Stimulated activated CD4-positive, alpha-beta T cell treated with anti-CD3 and anti-CD28 coated beads, TNF-alpha, amount 100 ng/mL, for 1 hour (primary cell): ENCODE data around the gene GALNT13.

Source experiments
- DNase-seq, 3 donors: peaks; one replicate each; pipeline ENCODE4 v3.0.0-alpha.2; 2020; ENCODE audit warnings: low read depth in 3 of 3, low spot score in 1 of 3

GALNT13 gene

DNA sequence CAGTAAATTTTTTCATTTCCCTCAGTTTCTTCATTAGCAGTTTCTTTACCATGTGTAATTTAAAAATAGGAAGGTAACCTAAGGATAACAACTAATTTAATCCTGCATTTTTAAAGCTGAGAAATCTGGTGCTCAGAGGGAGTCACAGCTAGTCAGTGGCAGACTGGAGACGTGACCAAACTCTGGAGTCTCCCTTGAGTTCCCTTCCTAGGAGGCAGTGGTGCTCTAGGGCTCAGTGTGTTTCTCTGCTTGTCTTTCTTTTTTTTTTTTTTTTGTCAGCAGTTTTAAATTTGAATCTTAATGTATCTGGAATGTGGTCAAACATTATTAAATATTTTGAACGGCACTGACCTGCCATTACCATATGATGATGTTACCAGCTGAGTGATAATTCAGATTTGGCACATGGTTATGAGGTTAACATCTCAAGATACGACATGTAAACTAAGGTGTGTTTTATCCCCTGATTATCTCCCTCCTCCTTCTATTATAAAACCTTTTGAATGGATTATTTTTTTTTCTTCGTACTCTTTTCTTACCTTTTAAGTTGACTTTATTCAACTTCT is 226.2 kb downstream of the GALNT13 start:
- no peak for DNase-seq

DNA sequence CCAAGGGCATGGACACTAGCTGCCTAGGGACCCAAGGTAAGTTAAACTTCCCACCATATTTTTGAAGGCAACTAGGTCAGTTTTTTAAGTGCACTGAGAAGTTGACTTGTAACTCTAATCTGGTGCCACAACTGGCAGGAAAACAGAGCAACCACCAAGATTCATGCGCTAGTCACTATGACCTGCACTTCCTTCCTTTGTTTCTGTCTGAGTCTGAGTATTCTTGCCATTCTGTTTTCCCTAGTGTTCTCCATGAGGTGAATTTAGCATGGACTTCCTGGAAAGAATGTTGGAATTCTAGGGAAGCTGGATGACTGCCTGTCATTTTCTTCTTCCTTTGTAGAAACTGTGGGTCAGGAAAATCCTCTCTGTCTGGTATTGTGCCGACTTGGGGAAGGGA is 249.0 kb downstream of the GALNT13 start:
- DNase-seq, result no peak

DNA sequence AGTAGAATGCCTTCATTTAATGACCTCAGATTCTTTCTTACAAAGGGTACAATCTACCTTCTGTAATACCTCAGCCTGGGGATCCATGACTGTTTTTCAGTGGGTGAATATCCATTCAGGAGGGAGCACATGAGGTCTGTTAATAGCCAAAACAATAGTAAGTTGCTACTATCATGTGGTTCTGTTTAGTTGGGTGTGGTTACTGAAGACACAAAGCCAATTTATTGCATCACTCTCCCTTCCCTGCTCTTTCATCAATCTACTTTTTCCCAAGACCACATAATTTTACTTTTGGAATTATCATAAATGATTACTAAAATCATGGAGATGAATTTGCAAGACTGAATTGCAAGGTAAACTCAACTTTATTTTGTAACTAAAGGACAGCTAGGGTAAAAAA is 254.2 kb downstream of the GALNT13 start:
- no peak for DNase-seq

DNA sequence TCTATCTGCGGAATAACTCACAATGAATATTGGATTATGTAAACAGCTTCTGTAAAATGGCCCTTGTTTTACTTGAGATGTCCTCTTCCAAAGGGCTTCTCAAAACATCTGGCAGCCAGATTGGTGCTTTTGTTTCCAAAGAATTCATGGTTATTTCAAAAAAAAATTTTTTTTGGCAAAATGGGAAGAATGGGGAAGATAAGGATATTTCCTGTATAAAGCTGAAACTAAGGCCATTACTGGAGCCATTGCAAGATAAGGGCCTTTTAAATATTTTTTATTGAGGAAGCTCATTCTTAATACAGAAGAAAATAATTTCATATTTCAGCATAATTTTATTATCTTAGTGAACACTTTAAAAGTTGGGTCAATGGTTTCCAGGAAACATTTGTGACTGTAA is 259.1 kb downstream of the GALNT13 start:
- DNase-seq, result no peak

DNA sequence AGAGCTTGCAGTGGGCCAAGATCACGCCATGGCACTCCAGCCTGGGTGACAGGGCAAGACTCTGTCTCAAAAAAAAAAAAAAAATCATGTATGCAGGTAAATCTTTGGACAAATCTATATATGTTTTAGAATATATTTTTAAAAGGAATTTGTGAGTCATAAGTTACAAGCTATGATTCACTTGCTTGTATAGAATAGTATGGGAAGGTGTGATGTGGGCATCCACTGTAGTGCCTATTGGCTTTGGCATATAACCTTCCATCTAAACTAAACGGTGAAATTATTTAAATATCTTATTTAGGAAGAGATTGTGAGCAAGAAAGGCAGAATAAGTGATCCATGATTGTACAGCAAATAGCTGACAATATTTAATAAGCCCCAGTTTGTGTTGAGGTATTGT is 261.1 kb downstream of the GALNT13 start:
- DNase-seq, result no peak

DNA sequence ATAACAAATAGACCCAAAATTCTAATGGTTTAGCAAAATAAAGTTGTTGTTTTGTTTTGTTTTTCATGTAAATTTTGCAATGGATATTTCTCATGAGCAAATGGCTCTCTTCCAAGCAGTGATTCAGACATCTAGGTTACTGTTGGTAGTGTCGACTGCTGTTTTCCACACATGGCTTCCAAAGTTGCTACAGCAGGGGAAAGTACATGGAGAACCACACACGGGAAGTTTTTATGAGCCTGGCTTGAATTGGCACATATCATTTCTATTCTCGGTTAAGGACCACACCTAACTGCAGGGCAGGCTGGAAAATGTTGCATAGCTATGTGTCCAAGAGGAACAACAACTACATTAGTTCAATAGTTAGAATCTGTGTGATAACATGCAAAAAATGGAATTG is 262.1 kb downstream of the GALNT13 start:
- no peak for DNase-seq

DNA sequence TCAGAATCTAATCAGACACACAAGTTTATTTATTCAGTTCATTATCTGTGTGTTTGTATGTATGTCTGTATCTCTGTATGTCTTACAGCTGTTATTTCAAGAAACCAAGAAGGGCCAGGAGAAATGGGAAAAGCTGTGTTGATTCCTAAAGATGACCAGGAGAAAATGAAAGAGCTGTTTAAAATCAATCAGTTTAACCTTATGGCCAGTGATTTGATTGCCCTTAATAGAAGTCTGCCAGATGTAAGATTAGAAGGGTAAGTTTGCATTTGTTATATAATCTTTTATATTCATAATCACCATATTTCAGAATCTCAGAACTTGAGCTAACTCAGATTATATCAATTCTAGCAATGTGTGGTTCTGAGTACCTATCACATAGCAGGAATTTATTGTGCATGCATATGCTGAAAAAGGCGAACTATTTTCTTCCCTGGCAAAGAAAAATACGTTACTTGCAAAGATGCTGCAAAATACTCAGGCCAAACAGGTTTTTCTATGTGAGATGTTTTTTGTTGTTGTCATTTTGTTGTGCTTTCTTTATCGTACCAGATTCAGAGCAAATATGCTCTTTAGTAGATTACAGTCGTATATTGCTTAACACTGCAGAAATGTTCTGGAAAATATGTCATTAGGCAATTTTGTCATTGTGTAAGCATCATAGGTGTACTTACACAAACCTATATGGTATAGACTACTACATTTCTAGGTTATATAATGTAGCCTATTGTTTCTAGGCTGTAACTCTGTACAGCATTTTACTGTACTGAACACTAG is 268.7 kb downstream of the GALNT13 start:
- DNase-seq, result no peak

DNA sequence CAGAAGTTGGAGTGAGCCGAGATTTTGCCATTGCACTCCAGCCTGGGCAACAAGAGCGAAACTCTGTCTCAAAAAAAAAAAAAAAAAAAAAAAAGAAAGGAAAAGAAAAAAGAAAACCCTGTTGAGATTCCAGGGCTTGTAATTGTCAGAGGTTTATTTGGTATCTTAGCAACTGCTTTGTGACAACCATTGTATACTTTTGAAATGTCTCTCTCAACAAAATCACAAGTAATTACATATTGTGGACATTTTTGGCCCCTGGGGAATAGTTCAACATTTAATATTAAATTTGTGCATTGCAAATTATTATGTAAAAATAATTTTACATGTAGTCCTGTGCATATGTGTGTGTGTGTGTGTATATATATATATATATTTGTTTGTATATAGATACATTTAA is 270.8 kb downstream of the GALNT13 start:
- DNase-seq, result no peak

DNA sequence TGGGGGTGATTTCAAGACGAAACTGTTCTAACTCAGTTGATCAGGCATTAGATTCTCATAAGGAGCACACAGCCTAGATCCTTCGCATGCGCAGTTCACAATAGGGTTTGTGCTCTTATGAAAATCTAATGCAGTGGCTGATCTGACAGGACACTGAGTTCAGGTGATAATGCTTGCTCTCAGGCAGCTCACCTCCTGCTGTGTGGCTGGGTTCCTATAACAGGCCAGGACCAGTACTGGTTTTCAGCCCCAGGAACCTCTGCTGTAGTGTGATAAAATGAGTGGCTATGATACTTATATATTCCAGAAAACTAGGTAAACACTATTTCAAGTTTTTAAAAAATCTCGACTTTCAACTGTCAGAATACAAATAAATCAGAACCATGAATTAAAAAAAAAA is 271.4 kb downstream of the GALNT13 start:
- no peak for DNase-seq

DNA sequence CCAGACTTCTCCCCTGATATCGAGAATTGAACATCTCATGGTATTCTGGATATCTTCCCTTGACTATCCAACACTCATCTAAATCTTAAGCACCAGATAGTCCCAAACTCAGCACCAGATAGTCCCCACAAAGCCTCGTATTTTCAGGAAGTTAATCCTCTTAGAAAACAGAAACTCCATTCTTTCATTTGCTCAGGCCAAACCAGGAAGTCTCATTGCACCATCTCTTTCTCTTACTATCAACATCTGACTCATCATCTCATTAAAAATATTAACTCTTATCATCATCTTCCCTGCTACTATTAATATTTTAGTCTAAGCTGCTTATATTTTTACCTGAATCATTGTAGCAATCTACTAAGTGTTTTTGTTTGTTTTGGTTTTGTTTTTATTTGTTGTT is 286.4 kb downstream of the GALNT13 start:
- no peak for DNase-seq

DNA sequence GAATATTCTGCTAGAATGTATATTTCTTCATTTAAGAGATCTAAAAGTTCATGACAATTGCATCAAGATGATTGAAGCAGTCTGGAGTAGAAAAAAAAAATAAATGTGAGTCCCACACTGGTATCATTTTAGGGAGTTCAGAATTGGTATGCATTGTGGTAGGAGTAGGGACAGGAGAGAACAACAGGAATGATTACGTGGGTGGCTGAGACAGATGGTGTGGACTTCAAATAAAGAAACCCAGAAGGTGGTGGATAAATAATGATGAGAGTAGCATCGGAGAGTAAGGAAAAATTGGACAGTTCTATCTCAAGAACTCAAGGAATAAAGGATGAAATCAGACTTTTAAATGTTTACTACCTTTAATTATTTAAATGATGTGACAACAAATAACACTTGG is 289.6 kb downstream of the GALNT13 start:
- no peak for DNase-seq

DNA sequence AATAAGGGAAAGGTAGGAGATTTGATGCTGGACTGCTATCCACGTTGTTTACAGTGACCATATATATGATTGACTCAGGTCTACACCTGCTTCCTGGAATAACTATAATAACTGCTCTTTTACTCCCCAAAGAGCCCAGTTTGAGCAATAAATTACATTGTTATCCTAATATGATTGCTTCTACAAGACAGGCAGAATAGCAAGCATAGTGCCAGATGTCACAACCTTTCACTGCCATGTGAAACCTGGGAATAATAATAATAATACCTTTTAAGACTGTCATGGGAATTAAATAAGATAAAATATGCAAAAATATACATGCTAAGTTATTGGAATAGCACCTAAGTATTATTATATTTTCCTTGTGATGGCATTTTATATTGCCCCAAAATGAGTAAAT is 298.7 kb downstream of the GALNT13 start:
- DNase-seq, result no peak

DNA sequence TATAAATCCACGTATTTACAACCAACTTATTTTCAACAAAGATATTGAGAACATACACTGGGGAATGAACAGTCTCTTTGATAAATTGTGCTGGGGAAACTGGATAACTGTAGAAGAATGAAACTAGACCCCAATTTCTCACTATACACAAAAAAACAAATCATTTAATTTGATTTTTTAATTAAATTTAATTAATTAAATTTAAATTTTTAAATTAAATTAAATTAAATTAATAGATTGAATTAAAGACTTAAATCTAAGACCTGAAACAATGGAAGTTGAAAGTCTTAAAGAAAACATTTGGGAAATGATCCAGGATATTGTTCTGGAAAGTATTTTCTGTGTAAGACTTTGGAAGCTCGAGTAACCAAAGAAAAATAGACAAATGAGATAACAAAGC is 301.4 kb downstream of the GALNT13 start:
- no peak for DNase-seq

DNA sequence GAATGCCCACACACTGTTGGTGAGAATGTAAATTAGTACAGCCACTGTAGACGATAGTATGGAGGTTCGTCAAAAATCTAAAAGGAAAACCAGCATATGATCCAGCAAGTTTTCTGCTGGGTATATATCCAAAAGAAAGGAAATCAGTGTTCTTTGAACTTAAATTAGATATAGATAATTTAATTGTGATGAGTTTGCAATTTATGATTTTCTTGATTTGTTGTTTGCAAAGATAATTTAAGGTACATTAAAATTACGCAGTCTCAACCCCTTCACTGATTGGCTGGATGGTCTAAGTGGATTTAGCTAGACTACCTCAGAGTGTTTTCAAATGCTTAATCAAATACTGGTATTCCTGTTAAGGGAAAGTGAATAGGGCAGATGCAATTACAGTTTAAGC is 302.2 kb downstream of the GALNT13 start:
- no peak for DNase-seq

DNA sequence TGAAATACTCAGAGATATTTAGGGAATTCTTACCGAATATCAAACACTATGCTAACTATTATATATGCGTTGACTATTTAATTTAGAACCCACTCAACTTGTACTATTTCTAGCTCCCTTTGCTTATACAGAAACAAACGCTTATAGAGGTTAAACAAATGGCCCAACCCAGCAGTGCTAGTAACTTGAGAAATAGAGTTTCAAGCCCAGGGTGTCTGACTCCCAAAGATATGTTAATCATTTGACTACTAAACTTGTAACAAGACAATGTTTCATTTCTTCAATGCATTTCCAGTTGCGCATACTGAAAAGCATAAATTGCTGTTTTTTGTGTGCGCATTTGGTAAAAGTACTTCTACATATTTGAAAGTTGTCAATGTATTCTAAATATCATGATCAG is 310.3 kb downstream of the GALNT13 start:
- no peak for DNase-seq

DNA sequence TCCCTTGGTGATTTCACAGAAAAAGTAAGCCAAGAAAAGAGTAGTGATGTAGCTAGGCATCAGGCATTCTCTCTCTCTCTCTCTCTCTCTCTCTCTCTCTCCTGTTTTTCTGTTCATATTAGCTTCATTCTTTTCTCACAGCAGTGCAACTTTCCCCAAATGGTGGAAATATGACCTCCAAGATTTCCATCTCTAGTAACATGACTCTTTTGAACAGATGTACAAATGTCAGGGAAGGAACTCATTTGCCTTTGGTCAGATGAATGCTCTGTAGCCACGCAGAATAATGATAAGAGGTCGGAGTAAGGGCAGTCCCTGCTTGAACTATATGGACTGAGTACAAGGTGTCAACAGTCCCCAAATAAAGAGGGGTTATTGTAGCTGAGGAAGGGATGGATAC is 316.2 kb downstream of the GALNT13 start:
- no peak for DNase-seq

DNA sequence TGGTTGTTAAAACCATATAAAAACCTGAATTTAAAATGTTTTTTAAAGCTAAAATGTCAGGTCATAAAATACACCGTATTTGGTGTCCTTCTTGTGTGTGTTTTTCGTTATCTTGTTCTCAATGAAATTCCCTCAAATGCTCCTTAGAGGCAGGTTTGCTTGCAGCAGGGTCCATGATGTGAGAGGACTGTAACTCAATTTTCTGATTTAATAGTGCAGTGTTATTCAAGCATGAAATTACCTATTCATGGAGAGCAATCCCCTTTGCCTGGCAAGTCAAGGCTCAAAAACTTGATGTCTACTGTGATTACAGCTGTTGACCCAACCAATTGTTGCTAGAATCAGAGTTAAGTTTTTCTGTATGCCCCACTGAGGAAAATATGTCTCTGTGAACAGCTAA is 318.2 kb downstream of the GALNT13 start:
- DNase-seq, result no peak

DNA sequence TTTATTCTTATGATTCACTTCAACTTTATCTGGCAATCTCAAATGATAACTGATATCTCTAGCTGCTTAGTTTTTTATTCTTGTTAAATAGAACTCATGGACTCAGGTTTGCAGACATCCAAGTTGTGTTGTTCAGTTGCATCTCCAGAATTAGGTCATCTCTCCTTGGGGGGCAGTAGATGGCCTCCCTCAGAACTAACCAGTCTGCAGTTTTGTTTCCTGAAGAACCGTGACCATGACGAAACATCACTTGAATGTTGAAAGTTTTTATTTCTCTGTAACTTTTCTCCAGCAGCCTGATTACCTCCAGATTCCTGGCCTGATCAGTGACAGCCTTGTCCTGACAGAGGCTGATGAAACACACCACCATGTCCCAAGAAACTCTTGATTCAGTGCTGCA is 321.5 kb downstream of the GALNT13 start:
- DNase-seq, result no peak

DNA sequence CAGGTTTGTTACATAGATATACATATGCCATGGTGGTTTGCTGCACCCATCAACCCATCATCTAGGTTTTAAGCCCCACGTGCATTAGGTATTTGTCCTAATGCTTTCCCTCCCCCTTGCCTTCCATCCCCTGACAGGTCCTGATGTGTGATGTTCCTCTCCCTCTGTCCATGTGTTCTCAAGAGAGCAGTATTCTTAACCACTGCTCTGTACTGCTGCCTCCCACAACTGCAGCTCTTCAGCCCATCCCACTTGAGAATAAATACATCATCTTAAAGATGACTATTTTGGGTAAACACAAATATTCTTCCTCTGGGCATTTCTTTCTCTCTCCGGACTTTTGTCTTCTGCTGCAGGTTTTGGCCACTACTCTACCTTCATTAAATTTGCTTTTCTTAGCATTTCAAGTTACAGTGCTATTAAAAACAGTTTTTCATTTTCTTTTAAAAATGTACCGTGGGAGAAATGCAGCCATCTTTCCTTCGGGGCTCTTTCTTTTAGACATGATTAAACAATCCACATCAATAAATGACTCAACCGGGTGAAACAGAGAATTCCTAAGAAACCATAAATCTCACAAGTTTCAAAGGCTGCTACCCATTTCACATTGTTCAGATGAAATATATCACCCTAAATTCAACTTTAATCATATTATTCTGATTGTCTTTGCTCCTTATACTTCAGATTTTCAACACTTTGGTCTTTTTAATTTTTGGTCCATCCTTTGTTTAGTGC is 323.4 kb downstream of the GALNT13 start:
- no peak for DNase-seq

DNA sequence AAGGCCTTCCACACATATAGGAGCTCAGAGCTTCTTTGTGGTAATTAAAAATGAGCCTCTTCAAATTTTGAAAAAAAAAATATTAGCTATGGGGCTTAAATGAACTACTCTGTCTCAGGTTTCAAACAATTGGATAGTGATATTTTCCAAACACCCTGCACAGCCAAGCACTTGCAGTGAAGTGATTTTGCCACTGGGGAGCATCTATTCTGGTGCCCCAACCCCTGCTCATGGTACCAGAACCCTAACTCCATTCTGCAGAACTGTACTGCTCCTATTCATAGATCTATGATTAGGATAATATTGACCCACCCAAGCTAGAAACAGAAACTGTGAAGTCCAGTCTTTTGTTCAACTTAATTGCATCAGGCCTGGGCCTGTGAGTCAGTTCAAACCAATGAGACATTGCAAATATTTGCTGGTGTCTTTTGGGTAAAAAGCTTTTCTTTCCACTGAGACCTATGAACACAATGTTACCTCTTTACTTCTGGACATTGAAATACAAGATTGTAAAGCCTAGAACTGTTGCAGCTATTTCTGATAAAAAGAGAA is 324.0 kb downstream of the GALNT13 start:
- no peak for DNase-seq

DNA sequence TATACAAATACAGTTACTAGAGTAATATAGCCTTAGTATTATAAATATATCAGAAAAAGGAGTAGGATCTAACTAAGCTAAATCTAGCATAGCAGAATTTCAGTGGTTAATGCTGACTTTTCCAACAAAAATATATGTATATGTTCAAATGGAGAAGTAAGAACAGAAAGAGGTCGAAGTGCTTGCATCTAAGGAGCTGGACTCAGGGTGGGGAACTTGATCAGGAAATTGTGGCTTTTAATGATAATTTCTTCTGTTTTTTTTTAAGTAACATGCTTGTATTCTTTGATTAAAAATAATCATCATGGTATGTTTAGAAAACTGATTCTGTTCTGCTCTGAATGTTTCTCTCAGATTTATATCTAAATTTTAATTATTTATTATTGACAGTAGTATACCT is 327.1 kb downstream of the GALNT13 start:
- no peak for DNase-seq

DNA sequence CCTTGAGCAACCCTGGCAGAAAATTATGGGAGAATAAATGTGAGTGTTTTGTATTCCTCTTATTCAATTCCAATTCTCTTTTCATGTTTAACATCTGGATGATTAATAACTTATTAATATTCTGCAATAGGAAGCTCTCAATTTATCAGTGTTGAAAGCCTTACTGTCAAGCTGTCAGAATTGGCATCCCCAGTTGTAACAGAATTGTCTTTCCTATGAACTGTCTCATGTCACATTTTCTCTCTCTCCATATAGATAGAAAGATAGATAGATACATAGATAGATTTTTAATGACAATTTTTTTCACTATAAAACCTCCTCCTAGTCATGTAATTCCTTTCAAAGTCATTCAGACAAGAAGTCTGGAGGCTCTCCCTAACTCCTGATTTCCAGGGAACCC is 331.5 kb downstream of the GALNT13 start:
- no peak for DNase-seq
